HepG2 (cell line): ENCODE measurements around the gene GAB3. TPM values are rescaled to one million over a fixed set of nuclear protein-coding genes. Genes with fewer than 3 reads are reported as not detected.

Experiments
- ATAC-seq: fragments of 200-7000 bp; cut with Tn5 transposase; 3 replicates; pipeline ENCODE4 v1.9.1; 2020; ENCODE audit warnings: mild to moderate bottlenecking, moderate library complexity
- BruUV-seq: library from RNA; stranded (reverse); fragments of 400-500 nt; replicated peaks from 2 replicates; lab custom pipeline; 2021; lab: Mats Ljungman, UMichigan
- CTCF ChIA-PET: fragments of 300-600 bp; formaldehyde crosslinking; extraction: SDS; loops from one replicate; lab custom pipeline; 2021; ENCODE audit warnings: low total read pairs, inconsistent platforms, low intra/inter-chr PET ratio; lab: Yijun Ruan, JAX
- POLR2A ChIA-PET: fragments of 350-600 bp; sonication (Branson Sonifier 250); formaldehyde crosslinking; loops from one replicate; lab custom pipeline; 2020; ENCODE audit warnings: antibody characterized with exemption, inconsistent platforms; lab: Yijun Ruan, JAX
- DNase-seq: peaks from one replicate; pipeline ENCODE4 v3.0.0-alpha.2; 2015; ENCODE audit warnings: low spot score
- FAIRE-seq: peaks from 3 replicates; lab custom pipeline; 2011; peaks lifted over from hg19 to GRCh38; lab: Jason Lieb, UNC
- H2AFZ ChIP-seq: one replicate; pipeline ENCODE4 v1.6.1; 2011; ENCODE audit warnings: low read length, inconsistent platforms
- H3K27ac ChIP-seq: fragments of 300-600 bp; 3 replicates; pipeline ENCODE4 v1.8.0; 2011; ENCODE audit warnings: mixed run types, mild to moderate bottlenecking, mixed read lengths, low read length, inconsistent platforms; ENCODE audit not compliant: insufficient read depth; ENCODE audit errors: extremely low read length
- H3K27me3 ChIP-seq, 2 experiments: fragments of 200-600 bp in 1 of 2; 2 replicates in 1 of 2; 3 replicates in 1 of 2; pipeline versions ENCODE4 v1.6.0 to v1.8.0; 2011; ENCODE audit warnings: low read length in 2 of 2, mild to moderate bottlenecking in 2 of 2, moderate library complexity in 2 of 2, inconsistent platforms in 1 of 2; ENCODE audit not compliant: insufficient read depth in 2 of 2, control insufficient read depth in 1 of 2
- H3K36me3 ChIP-seq, 2 experiments: fragments of 200-600 bp in 1 of 2; replicated peaks in 1 of 2; 2 replicates in 1 of 2; 3 replicates in 1 of 2; pipeline versions ENCODE4 v1.5.1 to v1.8.0; 2011; ENCODE audit warnings: low read length in 2 of 2, inconsistent platforms in 1 of 2; ENCODE audit not compliant: insufficient read depth in 2 of 2, control insufficient read depth in 1 of 2
- H3K4me1 ChIP-seq: 2 replicates; pipeline ENCODE4 v1.5.1; 2012; ENCODE audit warnings: low read length, inconsistent platforms; ENCODE audit not compliant: insufficient read depth
- H3K4me2 ChIP-seq: 2 replicates; pipeline ENCODE4 v1.6.0; 2011; ENCODE audit warnings: low read depth, low read length, inconsistent platforms
- H3K4me3 ChIP-seq, 3 experiments: fragments of 200-600 bp in 1 of 3; sonication (generic), shearing (Covaris generic) in 1 of 3; replicated peaks in 1 of 3; 2 replicates each; pipeline ENCODE4 v1.5.1; 2011 to 2016; ENCODE audit warnings: low read length in 3 of 3, inconsistent platforms in 2 of 3, low read depth in 2 of 3, mild to moderate bottlenecking in 2 of 3, control low read depth in 1 of 3, mixed read lengths in 1 of 3; ENCODE audit not compliant: insufficient read depth in 1 of 3
- H3K79me2 ChIP-seq: one replicate; pipeline ENCODE4 v1.6.1; 2011; ENCODE audit warnings: low read length, inconsistent platforms; ENCODE audit not compliant: insufficient read depth
- H3K9ac ChIP-seq: 2 replicates; pipeline ENCODE4 v1.6.0; 2011; ENCODE audit warnings: mild to moderate bottlenecking, low read depth, low read length, inconsistent platforms; ENCODE audit not compliant: insufficient read depth
- H3K9me3 ChIP-seq: 2 replicates; pipeline ENCODE4 v1.5.1; 2012; ENCODE audit warnings: mild to moderate bottlenecking, low read length
- H4K20me1 ChIP-seq: 2 replicates; pipeline ENCODE4 v1.6.0; 2011; ENCODE audit warnings: inconsistent platforms, mild to moderate bottlenecking, low read length, moderate library complexity; ENCODE audit not compliant: insufficient read depth
- ARNT ChIP-seq: fragments of 450-650 bp; IDR thresholded peaks from 2 replicates; pipeline ENCODE4 v1.6.1; 2017
- CHD2 ChIP-seq: IDR thresholded peaks from 2 replicates; pipeline ENCODE4 v1.6.1; 2011; ENCODE audit warnings: low read depth, low read length, improper control_type of control experiment
- HES4 ChIP-seq: sonication (generic); formaldehyde crosslinking; IDR thresholded peaks from 2 replicates; pipeline ENCODE4 v1.9.0; 2021; ENCODE audit warnings: mild to moderate bottlenecking, missing genetic modification reagents, borderline replicate concordance
- HHEX ChIP-seq: IDR thresholded peaks from 2 replicates; pipeline ENCODE4 v1.6.1; 2016; ENCODE audit warnings: control low read depth
- HNRNPL ChIP-seq: fragments of 200-400 bp; formaldehyde crosslinking; IDR thresholded peaks from 2 replicates; pipeline ENCODE4 v1.6.1; 2017; ENCODE audit warnings: mild to moderate bottlenecking, low read depth, low read length
- HOXA5 ChIP-seq: sonication (generic); formaldehyde crosslinking; IDR thresholded peaks from 2 replicates; pipeline ENCODE4 v1.4.0; 2020; ENCODE audit warnings: missing genetic modification reagents
- IKZF4 ChIP-seq: sonication (generic); formaldehyde crosslinking; IDR thresholded peaks from 2 replicates; pipeline ENCODE4 v1.5.1; 2020; ENCODE audit warnings: borderline replicate concordance, mild to moderate bottlenecking, low read depth, missing genetic modification reagents; ENCODE audit errors: not compliant biosample characterization
- KDM4B ChIP-seq: sonication (generic); formaldehyde crosslinking; IDR thresholded peaks from 2 replicates; pipeline ENCODE4 v1.4.0; 2020; ENCODE audit warnings: missing genetic modification reagents
- TFE3 ChIP-seq: IDR thresholded peaks from 2 replicates; pipeline ENCODE4 v1.6.1; 2016
- TMF1 ChIP-seq: sonication (generic); formaldehyde crosslinking; IDR thresholded peaks from 2 replicates; pipeline ENCODE4 v1.8.1; 2022; ENCODE audit warnings: low read depth, missing genetic modification reagents
- TRIM24 ChIP-seq: sonication (generic); formaldehyde crosslinking; IDR thresholded peaks from 2 replicates; pipeline ENCODE4 v1.8.0; 2022; ENCODE audit warnings: mild to moderate bottlenecking, missing genetic modification reagents
- ZBTB20 ChIP-seq: sonication (generic); formaldehyde crosslinking; IDR thresholded peaks from 2 replicates; pipeline ENCODE4 v1.8.1; 2023; ENCODE audit warnings: missing genetic modification reagents, low read depth, mild to moderate bottlenecking, borderline replicate concordance
- ZBTB46 ChIP-seq: sonication (generic); formaldehyde crosslinking; IDR thresholded peaks from 2 replicates; pipeline ENCODE4 v1.4.0; 2020; ENCODE audit warnings: mild to moderate bottlenecking, missing genetic modification reagents, borderline replicate concordance
- ZFP36L2 ChIP-seq: sonication (generic); formaldehyde crosslinking; IDR thresholded peaks from 2 replicates; pipeline ENCODE4 v1.4.0; 2020; ENCODE audit warnings: missing genetic modification reagents
- ZFP62 ChIP-seq: sonication (generic); formaldehyde crosslinking; IDR thresholded peaks from 2 replicates; pipeline ENCODE4 v1.4.0; 2020; ENCODE audit warnings: missing genetic modification reagents
- ZNF605 ChIP-seq: sonication (generic); formaldehyde crosslinking; IDR thresholded peaks from 2 replicates; pipeline ENCODE4 v1.8.0; 2022; ENCODE audit warnings: mild to moderate bottlenecking, missing genetic modification reagents
- ZNF709 ChIP-seq: sonication (generic); formaldehyde crosslinking; IDR thresholded peaks from 2 replicates; pipeline ENCODE4 v1.5.0; 2020; ENCODE audit warnings: mild to moderate bottlenecking, missing genetic modification reagents
- ZNF83 ChIP-seq: sonication (generic); formaldehyde crosslinking; IDR thresholded peaks from 2 replicates; pipeline ENCODE4 v1.4.0; 2020; ENCODE audit warnings: missing genetic modification reagents, mild to moderate bottlenecking, borderline replicate concordance
- WGBS: methylation state at CpG from one replicate; pipeline ENCODE4 v1.1.6; 2017; ENCODE audit warnings: low lambda C conversion rate; 5-methylcytosine and 5-hydroxymethylcytosine counted together
- in situ Hi-C: cut with HindIII; loops from 2 replicates; pipeline ENCODE4 v1.10.0; 2017; ENCODE audit warnings: low pct_unique_long_range_greater_than_20kb; ENCODE audit not compliant: extremely low pct_ligation_motif_present
- intact Hi-C: fragments of 100-400 bp; cut with micrococcal nuclease; formaldehyde crosslinking; loops from one replicate; pipeline ENCODE4 v1.10.0; 2022; ENCODE audit not compliant: unreplicated experiment
- polyA plus RNA-seq, 8 experiments: library from polyadenylated mRNA; depleted of rRNA in 3 of 8; stranded (reverse) in 7 of 8; unstranded in 1 of 8; fragments of >200 nt; fragmentation: Illumina TruSeq in 4 of 8; extraction: Trizol in 4 of 8; gene quantifications; 2 replicates each; pipeline versions ENCODE4 v1.2.1 to v1.2.3, GENCODE V29; 2011 to 2016; ENCODE audit warnings: low read depth in 4 of 8, missing spikeins in 1 of 8, mixed read lengths in 1 of 8; ENCODE audit not compliant: insufficient read depth in 1 of 8
- total RNA-seq, 5 experiments: library from RNA; depleted of rRNA; stranded (reverse); fragments of >200 nt; fragmentation: Illumina TruSeq; extraction: Trizol; gene quantifications; 2 replicates each; pipeline ENCODE4 v1.2.3, GENCODE V29; 2016; ENCODE audit warnings: low read depth in 1 of 5
- TF ChIP-seq, protein P1 (sequence below): sonication (generic); formaldehyde crosslinking; IDR thresholded peaks from 2 replicates; pipeline ENCODE4 v1.8.0; 2022; ENCODE audit warnings: low read depth, missing genetic modification reagents

GAB3 gene
- total and polyA plus RNA-seq, 2 of the 13 experiments (the other 11 are each of a cell fraction or from before 2014, with no cell fraction given): not detected

GRCh38 chrX:154652311-154653047, 98.4 kb downstream of the GAB3 start:
- H3K36me3 ChIP-seq: no peaks in the 10 kb centered on the region
- peaks cover 2 to 8% of the 10 kb centered on the region in 2 experiments; a peak in 1 of 5 replicates for H3K27me3 ChIP-seq
- intact Hi-C loops (no loop called here), in situ Hi-C loops (no loop called here)
- DNase-seq: no peak
- no peak overlapping the region for H3K4me2 ChIP-seq
- FAIRE-seq: no peak
- H3K4me1 ChIP-seq: no peaks in the 10 kb centered on the region
- TF ChIP-seq HOXA5 (CRISPR knock-in tag): no peak
- TF ChIP-seq TFE3 (CRISPR knock-in tag): no peak
- TF ChIP-seq TRIM24 (CRISPR knock-in tag): no peak
- no peak for TF ChIP-seq ZNF83 (CRISPR knock-in tag)
- TF ChIP-seq, protein P1, sequence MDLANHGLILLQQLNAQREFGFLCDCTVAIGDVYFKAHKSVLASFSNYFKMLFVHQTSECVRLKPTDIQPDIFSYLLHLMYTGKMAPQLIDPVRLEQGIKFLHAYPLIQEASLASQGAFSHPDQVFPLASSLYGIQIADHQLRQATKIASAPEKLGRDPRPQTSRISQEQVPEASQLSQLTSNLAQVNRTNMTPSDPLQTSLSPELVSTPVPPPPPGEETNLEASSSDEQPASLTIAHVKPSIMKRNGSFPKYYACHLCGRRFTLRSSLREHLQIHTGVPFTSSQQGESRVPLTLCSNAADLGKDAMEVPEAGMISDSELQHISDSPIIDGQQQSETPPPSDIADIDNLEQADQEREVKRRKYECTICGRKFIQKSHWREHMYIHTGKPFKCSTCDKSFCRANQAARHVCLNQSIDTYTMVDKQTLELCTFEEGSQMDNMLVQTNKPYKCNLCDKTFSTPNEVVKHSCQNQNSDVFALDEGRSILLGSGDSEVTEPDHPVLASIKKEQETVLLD (CRISPR knock-in tag): no peak
- TF ChIP-seq TMF1 (CRISPR knock-in tag): no peak
- no peak for TF ChIP-seq ARNT
- no peak for TF ChIP-seq ZBTB20 (CRISPR knock-in tag)
- TF ChIP-seq ZFP62 (CRISPR knock-in tag): no peak
- no peak for TF ChIP-seq HES4
- no peak for TF ChIP-seq ZBTB46 (CRISPR knock-in tag)
- TF ChIP-seq ZNF605: no peak
- TF ChIP-seq HHEX (CRISPR knock-in tag): no peak
- TF ChIP-seq IKZF4 (CRISPR knock-in tag): no peak
- no peak for TF ChIP-seq HNRNPL
- no peak for TF ChIP-seq CHD2
- no peak for TF ChIP-seq ZFP36L2 (CRISPR knock-in tag)
- TF ChIP-seq ZNF709 (CRISPR knock-in tag): no peak
- TF ChIP-seq KDM4B (CRISPR knock-in tag): no peak
- H3K79me2 ChIP-seq: no peaks in the 10 kb centered on the region
- no peaks in the 10 kb centered on the region for H3K9me3 ChIP-seq
- 38% methylated on average over 8 of the region's 30 CpGs for WGBS
- POLR2A ChIA-PET: no interaction called here
- H3K4me3 ChIP-seq: no peak overlapping the region
- H2AFZ ChIP-seq: no peak overlapping the region
- BruUV-seq: no TSS peak
- H3K9ac ChIP-seq: no peak overlapping the region
- H4K20me1 ChIP-seq: no peaks in the 10 kb centered on the region
- no peak for ATAC-seq
- CTCF ChIA-PET: no interaction called here
- no peak overlapping the region for H3K27ac ChIP-seq
